Activated T-cell treated with anti-CD3 and anti-CD28 coated beads for 24 hours (primary cell): ENCODE results near the gene CD80.

Experiments used
- DNase-seq: peaks from one replicate; pipeline ENCODE4 v3.0.0-alpha.2; 2020; ENCODE audit warnings: low read depth

CD80 gene

GRCh38 chr3:119494597-119494996 lies 64.8 kb downstream of the CD80 start:
- no peak for DNase-seq

GRCh38 chr3:119492810-119493209 lies 66.6 kb downstream of the CD80 start:
- DNase-seq = no peak

- DNase-seq = no peak
These were observed 67.3 kb downstream of the CD80 start for GRCh38 chr3:119492128-119492527.

- DNase-seq = no peak
These were observed 69.3 kb downstream of the CD80 start for GRCh38 chr3:119490153-119490552.

GRCh38 chr3:119485563-119485962 lies 73.9 kb downstream of the CD80 start:
- DNase-seq = no peak

- DNase-seq = no peak
These were observed 76.3 kb downstream of the CD80 start for GRCh38 chr3:119483101-119483500.

GRCh38 chr3:119481079-119481478 lies 78.3 kb downstream of the CD80 start:
- no peak for DNase-seq
